Astrocyte (in vitro differentiated cells and primary cell): ENCODE data around the gene KIAA1671. TPM values are rescaled to one million over a fixed set of nuclear protein-coding genes. Genes with fewer than 3 reads are reported as not detected.
"Not testable (repeated sequence)": the region's sequence is repeated elsewhere in the genome, so short reads cannot be mapped to it uniquely, and the experiment has no call there.

Experiments used
- DNase-seq: peaks from one replicate; pipeline ENCODE4 v3.0.0-alpha.2; 2010; ENCODE audit warnings: low read depth
- FAIRE-seq: peaks from 2 replicates; lab custom pipeline; 2011; peaks lifted over from hg19 to GRCh38; lab: Jason Lieb, UNC
- H2AFZ ChIP-seq: 2 replicates; pipeline ENCODE4 v1.6.0; 2012; ENCODE audit warnings: low read depth, low read length, inconsistent platforms
- H3K27ac ChIP-seq: 2 replicates; pipeline ENCODE4 v1.5.1; 2011; ENCODE audit warnings: low read depth, low read length, inconsistent platforms
- H3K27me3 ChIP-seq: 2 replicates; pipeline ENCODE4 v1.6.0; 2011; ENCODE audit warnings: low read length, inconsistent platforms; ENCODE audit not compliant: insufficient read depth
- H3K36me3 ChIP-seq: 2 replicates; pipeline ENCODE4 v1.5.1; 2011; ENCODE audit warnings: low read length, inconsistent platforms; ENCODE audit not compliant: insufficient read depth
- H3K4me1 ChIP-seq: 2 replicates; pipeline ENCODE4 v1.5.1; 2011; ENCODE audit warnings: low read length, inconsistent platforms; ENCODE audit not compliant: insufficient read depth
- H3K4me2 ChIP-seq: 2 replicates; pipeline ENCODE4 v1.6.0; 2012; ENCODE audit warnings: low read length, inconsistent platforms
- H3K4me3 ChIP-seq: 2 replicates; pipeline ENCODE4 v1.5.1; 2011; ENCODE audit warnings: low read depth, mild to moderate bottlenecking, low read length, inconsistent platforms; ENCODE audit not compliant: insufficient read depth
- H3K79me2 ChIP-seq: 2 replicates; pipeline ENCODE4 v1.6.0; 2012; ENCODE audit warnings: mild to moderate bottlenecking, low read length, inconsistent platforms; ENCODE audit not compliant: insufficient read depth
- H3K9ac ChIP-seq: 2 replicates; pipeline ENCODE4 v1.6.0; 2012; ENCODE audit warnings: mild to moderate bottlenecking, low read length, inconsistent platforms
- H3K9me3 ChIP-seq: 2 replicates; pipeline ENCODE4 v1.5.1; 2012; ENCODE audit warnings: low read depth, mild to moderate bottlenecking, low read length, inconsistent platforms; ENCODE audit not compliant: insufficient read depth
- H4K20me1 ChIP-seq: 2 replicates; pipeline ENCODE4 v1.6.0; 2012; ENCODE audit warnings: low read length, inconsistent platforms; ENCODE audit not compliant: insufficient read depth
- H3K27ac Mint-ChIP-seq: one replicate; pipeline ENCODE4 v1.8.0; 2021; ENCODE audit warnings: mild to moderate bottlenecking, mixed read lengths; ENCODE audit not compliant: unreplicated experiment
- H3K27me3 Mint-ChIP-seq: one replicate; pipeline ENCODE4 v1.8.0; 2021; ENCODE audit warnings: low read depth, mixed read lengths; ENCODE audit not compliant: unreplicated experiment
- H3K36me3 Mint-ChIP-seq: one replicate; pipeline ENCODE4 v1.8.0; 2021; ENCODE audit warnings: low read depth, mixed read lengths; ENCODE audit not compliant: unreplicated experiment
- H3K4me1 Mint-ChIP-seq: one replicate; pipeline ENCODE4 v1.8.0; 2021; ENCODE audit warnings: low read depth, mixed read lengths; ENCODE audit not compliant: unreplicated experiment
- H3K4me3 Mint-ChIP-seq: one replicate; pipeline ENCODE4 v1.8.0; 2021; ENCODE audit warnings: mild to moderate bottlenecking, moderate library complexity, mixed read lengths; ENCODE audit not compliant: unreplicated experiment
- H3K9me3 Mint-ChIP-seq: one replicate; pipeline ENCODE4 v1.8.0; 2021; ENCODE audit warnings: mild to moderate bottlenecking, mixed read lengths; ENCODE audit not compliant: unreplicated experiment
- CTCF ChIP-seq: IDR thresholded peaks from 2 replicates; pipeline ENCODE4 v1.5.1; 2011; ENCODE audit warnings: low read depth, mild to moderate bottlenecking, inconsistent platforms, low read length, moderate library complexity; ENCODE audit not compliant: insufficient read depth
- EZH2 ChIP-seq: IDR thresholded peaks from 2 replicates; pipeline ENCODE4 v1.6.1; 2012; ENCODE audit warnings: mild to moderate bottlenecking, low read length, inconsistent platforms; ENCODE audit not compliant: insufficient read depth
- total RNA-seq: library from RNA; stranded (reverse); gene quantifications from 2 replicates; pipeline ENCODE4 v1.2.1, GENCODE V29; 2021

The KIAA1671 gene
- total RNA-seq, 1 donor from 2014 or later = 28.4 TPM

DNA sequence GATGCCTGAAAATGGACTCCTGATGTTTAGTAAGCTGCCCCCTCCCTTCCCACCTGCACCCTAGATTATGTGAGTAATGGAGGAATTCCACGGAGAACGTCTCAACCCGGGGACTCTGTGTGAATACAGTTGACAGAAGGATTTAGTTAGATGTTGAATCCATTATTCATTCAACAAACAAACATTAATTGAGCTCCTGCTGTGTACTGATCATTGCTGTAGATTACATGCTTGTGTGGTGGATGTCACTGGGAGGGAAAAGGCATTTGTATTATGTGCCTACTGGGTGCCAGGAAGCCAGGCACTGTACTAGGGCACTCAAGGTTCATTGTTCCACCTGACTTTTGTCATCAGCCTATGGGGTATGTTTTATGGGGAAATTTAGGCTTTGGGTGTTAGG lies 224.3 kb downstream of the KIAA1671 start:
- peaks cover 6% of the 10 kb centered on the region for H3K9me3 Mint-ChIP-seq
- no peaks in the 10 kb centered on the region for H3K27me3 ChIP-seq
- no peak overlapping the region for H3K4me2 ChIP-seq
- no peaks in the 10 kb centered on the region for H3K27me3 Mint-ChIP-seq
- H3K79me2 ChIP-seq = no peaks in the 10 kb centered on the region
- H3K27ac ChIP-seq = no peak overlapping the region
- H3K36me3 Mint-ChIP-seq = peaks cover 33% of the 10 kb centered on the region
- H3K4me1 ChIP-seq = no peaks in the 10 kb centered on the region
- TF ChIP-seq CTCF (no peak), EZH2 (no peak)
- no peak overlapping the region for H3K4me3 ChIP-seq
- peaks cover 7% of the 10 kb centered on the region for H3K4me1 Mint-ChIP-seq
- H3K4me3 Mint-ChIP-seq = no peak overlapping the region
- FAIRE-seq (no peak), DNase-seq (no peak)
- H3K36me3 ChIP-seq = no peaks in the 10 kb centered on the region
- H2AFZ ChIP-seq = no peak overlapping the region
- no peaks in the 10 kb centered on the region for H3K9me3 ChIP-seq
- no peak overlapping the region for H3K9ac ChIP-seq
- no peaks in the 10 kb centered on the region for H4K20me1 ChIP-seq
- H3K27ac Mint-ChIP-seq = no peak overlapping the region

DNA sequence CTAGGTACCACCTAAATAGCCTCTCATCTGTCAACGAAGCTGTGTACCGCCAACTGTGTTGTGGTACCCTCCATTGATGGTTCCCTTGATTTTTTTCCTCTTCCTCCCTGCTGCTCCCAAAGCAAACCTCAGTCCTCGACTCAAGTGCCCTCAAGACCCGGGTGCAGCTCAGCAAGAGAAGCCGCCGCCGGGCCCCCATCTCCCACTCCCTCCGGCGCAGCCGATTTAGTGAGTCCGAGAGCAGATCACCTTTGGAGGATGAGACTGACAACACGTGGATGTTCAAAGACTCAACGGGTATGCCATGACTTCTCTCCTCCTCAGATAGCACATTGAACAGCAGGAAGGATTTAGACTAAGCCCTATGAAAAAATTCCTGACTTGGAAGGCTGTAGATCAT lies 224.7 kb downstream of the KIAA1671 start:
- H3K4me3 ChIP-seq = no peak overlapping the region
- TF ChIP-seq EZH2 (no peak), CTCF (no peak)
- Mint-ChIP-seq H3K36me3 (peaks cover 35% of the 10 kb centered on the region), H3K4me3 (no peak overlapping the region), H3K9me3 (peaks cover 6% of the 10 kb centered on the region), H3K27ac (no peak overlapping the region), H3K27me3 (no peaks in the 10 kb centered on the region), H3K4me1 (peaks cover 7% of the 10 kb centered on the region)
- FAIRE-seq (no peak), DNase-seq (no peak)
- H2AFZ ChIP-seq = no peak overlapping the region
- H4K20me1 ChIP-seq = no peaks in the 10 kb centered on the region
- no peak overlapping the region for H3K9ac ChIP-seq
- no peak overlapping the region for H3K27ac ChIP-seq
- H3K36me3 ChIP-seq = no peaks in the 10 kb centered on the region
- H3K79me2 ChIP-seq = no peaks in the 10 kb centered on the region
- no peak overlapping the region for H3K4me2 ChIP-seq
- no peaks in the 10 kb centered on the region for H3K27me3 ChIP-seq
- no peaks in the 10 kb centered on the region for H3K4me1 ChIP-seq
- no peaks in the 10 kb centered on the region for H3K9me3 ChIP-seq

DNA sequence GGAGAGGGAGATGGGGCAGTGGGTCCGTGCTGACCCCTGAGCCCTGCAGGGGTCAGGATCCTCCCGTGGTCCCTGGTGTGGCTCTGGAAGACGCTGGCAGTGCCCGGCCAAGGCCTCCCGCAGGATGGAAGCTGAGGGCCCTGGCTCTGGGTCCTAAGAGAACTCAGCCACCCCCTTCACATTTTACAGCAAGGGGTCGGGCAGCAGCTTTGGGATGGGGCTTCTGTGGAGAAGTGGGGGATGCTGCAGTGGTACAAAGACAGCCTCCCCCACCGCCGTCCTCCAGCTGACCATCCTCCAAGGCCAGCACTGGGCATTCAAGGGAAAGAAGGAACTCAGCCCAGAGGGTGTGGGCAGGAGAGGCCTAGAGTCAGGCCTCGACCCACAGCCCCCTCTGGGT lies 225.4 kb downstream of the KIAA1671 start:
- H3K27ac Mint-ChIP-seq = no peak overlapping the region
- H3K27me3 Mint-ChIP-seq = no peaks in the 10 kb centered on the region
- Histone ChIP-seq H3K4me2 (no peak overlapping the region), H3K9me3 (no peaks in the 10 kb centered on the region), H2AFZ (no peak overlapping the region), H3K36me3 (no peaks in the 10 kb centered on the region), H4K20me1 (no peaks in the 10 kb centered on the region), H3K4me1 (no peaks in the 10 kb centered on the region), H3K27ac (no peak overlapping the region), H3K9ac (no peak overlapping the region), H3K4me3 (no peak overlapping the region), H3K27me3 (no peaks in the 10 kb centered on the region), H3K79me2 (no peaks in the 10 kb centered on the region)
- H3K9me3 Mint-ChIP-seq = peaks cover 9% of the 10 kb centered on the region
- peaks cover 7% of the 10 kb centered on the region for H3K4me1 Mint-ChIP-seq
- FAIRE-seq = no peak
- TF ChIP-seq CTCF (no peak), EZH2 (no peak)
- peaks cover 38% of the 10 kb centered on the region for H3K36me3 Mint-ChIP-seq
- no peak for DNase-seq
- H3K4me3 Mint-ChIP-seq = no peak overlapping the region

DNA sequence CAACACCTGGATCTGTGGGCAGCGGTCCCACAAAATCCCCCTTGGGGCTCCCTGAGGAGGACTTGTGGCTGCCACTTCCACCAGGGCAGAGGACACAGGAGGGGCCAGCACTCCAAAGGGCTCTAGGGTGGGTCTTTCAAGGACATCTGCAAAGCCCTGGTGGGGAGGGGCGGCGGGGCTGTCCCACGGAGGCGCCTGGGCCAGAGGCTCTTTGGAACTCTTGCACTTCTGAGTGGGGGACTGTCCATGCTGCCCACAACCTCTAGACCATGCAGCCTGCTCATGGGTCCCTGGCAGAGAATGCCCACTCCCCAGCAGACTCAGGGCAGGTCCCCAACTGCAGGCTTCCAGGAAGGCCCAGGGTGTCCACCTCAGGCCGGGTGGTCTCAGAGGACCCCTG lies 225.8 kb downstream of the KIAA1671 start:
- not testable (repeated sequence) for H3K4me3 ChIP-seq, H3K9me3 Mint-ChIP-seq, H3K4me1 ChIP-seq, H4K20me1 ChIP-seq, H3K27ac Mint-ChIP-seq, H3K79me2 ChIP-seq, H3K27me3 ChIP-seq, FAIRE-seq, H2AFZ ChIP-seq, H3K4me3 Mint-ChIP-seq, H3K9ac ChIP-seq, H3K4me1 Mint-ChIP-seq, H3K36me3 ChIP-seq, H3K27me3 Mint-ChIP-seq, H3K27ac ChIP-seq, DNase-seq, H3K9me3 ChIP-seq, H3K4me2 ChIP-seq
- H3K36me3 Mint-ChIP-seq = peaks cover 38% of the 10 kb centered on the region
